GM18951 (cell line): ENCODE results near the gene DNAJC21.

ENCODE experiments used
- POLR2A ChIP-seq: IDR thresholded peaks from 4 replicates; pipeline ENCODE4 v1.6.1; 2011; ENCODE audit warnings: mild to moderate bottlenecking; ENCODE audit not compliant: insufficient read length, insufficient read depth; ENCODE audit errors: extremely low read depth
- in situ Hi-C: fragments of 300-500 bp; cut with MboI; formaldehyde crosslinking; loops from one replicate; pipeline ENCODE4 v1.12.0; 2022; ENCODE audit warnings: low sequenced_read_pairs, mixed read lengths, inconsistent platforms; ENCODE audit not compliant: unreplicated experiment

DNAJC21 gene

DNA sequence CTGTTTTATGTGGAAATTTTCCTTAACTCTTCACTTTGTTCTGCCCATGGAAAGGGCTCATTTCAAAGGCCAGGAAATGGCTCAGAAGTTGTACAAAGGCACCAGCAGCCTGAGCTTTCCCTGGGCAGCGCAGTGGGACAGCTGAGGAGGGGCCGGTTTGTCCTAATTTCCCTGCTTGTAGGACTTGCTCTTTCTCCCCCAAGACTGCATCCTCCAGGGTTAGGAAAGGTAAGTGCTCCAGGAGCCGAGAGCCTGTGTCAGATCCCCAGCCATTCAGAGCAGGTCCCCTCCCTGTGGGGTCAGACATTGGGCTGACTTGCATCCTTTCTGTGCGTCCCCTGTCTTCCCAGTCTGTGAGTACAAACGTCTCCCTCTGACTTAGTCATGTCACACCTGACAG lies 74.8 kb downstream of the DNAJC21 start:
- no peak for TF ChIP-seq POLR2A
- in situ Hi-C loops, result loop anchor here (10.0 kb wide), 1 partner anchor 49 kb away; no protein-coding TSS in a partner anchor

DNA sequence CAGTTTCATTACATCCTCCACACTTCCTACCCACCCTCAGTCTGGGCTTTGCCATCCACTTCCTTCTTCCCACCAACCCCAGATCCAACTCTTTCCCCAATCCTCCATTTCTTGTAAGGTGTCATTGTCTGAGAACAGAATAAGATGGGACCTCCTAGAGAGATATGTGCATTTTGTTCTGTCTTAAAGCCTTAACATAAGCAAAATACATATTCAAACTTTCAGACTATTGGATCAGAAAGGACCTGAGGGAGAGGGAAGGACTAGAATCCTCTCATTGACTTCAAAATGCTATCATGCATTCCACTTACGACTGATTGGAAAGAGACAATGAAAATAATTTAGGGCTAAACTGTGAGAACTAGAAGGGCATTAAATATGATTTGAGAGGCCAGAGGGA lies 75.4 kb downstream of the DNAJC21 start:
- in situ Hi-C loops, result loop anchor here (10.0 kb wide), 1 partner anchor 50 kb away; no protein-coding TSS in a partner anchor
- no peak for TF ChIP-seq POLR2A
